GM12865 (cell line): ENCODE measurements around the gene C12orf43.

Experiments
- DNase-seq: peaks from one replicate; pipeline ENCODE4 v3.0.0; 2010; ENCODE audit warnings: low read depth
- H3K4me3 ChIP-seq: 2 replicates; pipeline ENCODE4 v1.5.1; 2011; ENCODE audit warnings: mild to moderate bottlenecking, low read depth, low read length, control low read depth
- CTCF ChIP-seq: IDR thresholded peaks from 2 replicates; pipeline ENCODE4 v1.5.1; 2011; ENCODE audit warnings: low read length, control low read depth, low read depth, inconsistent platforms; ENCODE audit not compliant: insufficient read depth; ENCODE audit errors: missing control alignments

C12orf43 gene

GRCh38 chr12:120999191-121000120 is 16.8 kb downstream of the C12orf43 start:
- no peak overlapping the region for H3K4me3 ChIP-seq
- no peak for TF ChIP-seq CTCF
- DNase-seq = no peak

DNA sequence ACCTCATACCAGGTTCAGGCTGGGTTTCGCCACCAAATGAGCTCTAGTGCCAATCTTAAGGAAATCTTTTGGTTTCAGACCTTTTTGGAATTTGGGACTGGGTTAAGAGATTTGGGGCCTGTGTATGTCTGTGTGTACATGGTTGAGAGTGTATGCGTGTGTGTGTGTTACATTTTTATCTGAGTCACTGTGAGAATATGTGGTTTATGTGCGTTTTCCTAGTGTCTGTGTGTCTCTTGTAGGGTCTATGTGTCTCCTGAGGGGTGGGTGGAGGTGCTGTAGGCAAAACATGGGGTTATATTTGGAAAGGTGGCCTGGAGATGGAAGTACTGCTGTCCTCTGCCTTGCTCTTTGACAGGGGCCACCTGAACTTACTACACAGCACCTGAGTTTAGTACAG is 17.9 kb downstream of the C12orf43 start:
- TF ChIP-seq CTCF = no peak
- no peak for DNase-seq
- no peak overlapping the region for H3K4me3 ChIP-seq

GRCh38 chr12:120997448-120997847 is 18.8 kb downstream of the C12orf43 start:
- H3K4me3 ChIP-seq = no peak overlapping the region
- DNase-seq = no peak
- no peak for TF ChIP-seq CTCF

GRCh38 chr12:120996133-120996746 is 20.0 kb downstream of the C12orf43 start:
- no peak overlapping the region for H3K4me3 ChIP-seq
- no peak for DNase-seq
- TF ChIP-seq CTCF = no peak

- TF ChIP-seq CTCF = no peak
- no peak for DNase-seq
- H3K4me3 ChIP-seq = no peak overlapping the region
Measured at GRCh38 chr12:120994589-120995337, 21.5 kb downstream of the C12orf43 start.

- H3K4me3 ChIP-seq = no peak overlapping the region
- TF ChIP-seq CTCF = no peak
- DNase-seq = no peak
Measured at GRCh38 chr12:120994059-120994458, 22.2 kb downstream of the C12orf43 start.
